Measurements from ENCODE around the gene SAMD14.

The SAMD14 gene

DNA sequence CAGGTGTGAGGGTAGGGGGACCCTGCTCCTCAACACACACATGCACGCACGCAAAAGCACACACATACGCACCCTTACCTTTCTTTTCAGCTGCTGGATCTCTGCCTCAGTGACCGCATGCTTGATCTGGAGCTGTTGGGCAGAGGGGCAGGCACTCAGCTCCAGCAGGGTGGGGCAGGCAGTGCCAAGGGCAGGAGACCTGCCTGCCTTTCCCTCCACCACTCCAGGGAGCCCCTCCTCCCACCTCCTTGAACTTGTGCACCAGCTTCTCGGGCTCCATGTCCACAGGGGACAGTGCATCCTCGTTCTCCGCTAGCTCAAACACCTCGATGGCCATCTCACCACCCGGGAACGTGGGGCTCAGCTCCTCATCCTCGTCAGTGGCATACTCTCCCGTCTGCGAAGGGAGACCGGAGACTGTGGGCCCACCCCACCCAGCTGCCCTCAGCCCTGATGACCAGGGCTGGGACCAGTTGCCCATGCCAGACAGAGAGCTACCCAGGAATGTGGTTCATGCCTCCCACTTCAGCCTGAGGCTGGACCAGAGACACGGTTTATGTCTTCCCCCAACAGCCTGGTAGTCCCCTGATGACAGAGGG is 9.3 kb upstream of the SAMD14 start:
- DNase-seq, result no peak
- TF ChIP-seq POLR2A (IDR thresholded peaks at IDR 0.05; ENCODE audit: low read length) (no peak), GATA1 (IDR thresholded peaks at IDR 0.05; ENCODE audit: low read depth, low read length) (no peak)

- DNase-seq, result no peak
- no peak for TF ChIP-seq GATA1 (IDR thresholded peaks at IDR 0.05; ENCODE audit: low read depth, low read length)
- TF ChIP-seq POLR2A (IDR thresholded peaks at IDR 0.05; ENCODE audit: low read length), result no peak
These were observed 7.1 kb upstream of the SAMD14 start for GRCh38 chr17:50137042-50137441.

DNA sequence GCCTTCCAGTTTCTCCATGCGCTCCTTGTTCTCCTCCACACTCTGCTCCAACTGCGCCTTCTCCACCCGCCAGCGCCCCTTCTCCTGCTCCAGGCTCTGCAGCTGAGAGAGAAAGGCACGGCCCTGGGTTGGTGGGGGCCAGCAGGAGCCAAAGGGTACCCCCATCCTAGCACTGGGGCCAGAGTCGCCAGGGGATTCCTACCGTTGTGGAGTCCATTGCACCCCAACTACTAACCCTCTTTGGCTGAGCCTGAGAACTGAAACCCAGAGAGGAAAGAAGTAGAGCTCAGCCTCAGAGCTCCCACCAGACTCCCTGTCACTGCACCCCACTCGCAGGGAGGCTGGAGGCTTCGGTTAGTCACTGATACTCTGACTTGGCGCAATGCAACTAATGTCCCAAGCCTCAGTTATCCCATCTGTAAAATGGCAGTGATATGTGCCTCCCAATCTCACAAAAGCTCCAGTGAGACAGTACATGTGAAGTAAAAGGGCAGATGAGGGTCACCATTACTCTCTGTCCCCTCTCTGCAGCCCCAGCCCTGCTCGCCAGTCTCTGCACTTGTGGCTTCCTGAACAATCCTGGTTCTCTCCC is 6.2 kb upstream of the SAMD14 start:
- TF ChIP-seq GATA1 (IDR thresholded peaks at IDR 0.05; ENCODE audit: low read depth, low read length) (no peak), POLR2A (IDR thresholded peaks at IDR 0.05; ENCODE audit: low read length) (no peak)
- DNase-seq, result no peak

DNA sequence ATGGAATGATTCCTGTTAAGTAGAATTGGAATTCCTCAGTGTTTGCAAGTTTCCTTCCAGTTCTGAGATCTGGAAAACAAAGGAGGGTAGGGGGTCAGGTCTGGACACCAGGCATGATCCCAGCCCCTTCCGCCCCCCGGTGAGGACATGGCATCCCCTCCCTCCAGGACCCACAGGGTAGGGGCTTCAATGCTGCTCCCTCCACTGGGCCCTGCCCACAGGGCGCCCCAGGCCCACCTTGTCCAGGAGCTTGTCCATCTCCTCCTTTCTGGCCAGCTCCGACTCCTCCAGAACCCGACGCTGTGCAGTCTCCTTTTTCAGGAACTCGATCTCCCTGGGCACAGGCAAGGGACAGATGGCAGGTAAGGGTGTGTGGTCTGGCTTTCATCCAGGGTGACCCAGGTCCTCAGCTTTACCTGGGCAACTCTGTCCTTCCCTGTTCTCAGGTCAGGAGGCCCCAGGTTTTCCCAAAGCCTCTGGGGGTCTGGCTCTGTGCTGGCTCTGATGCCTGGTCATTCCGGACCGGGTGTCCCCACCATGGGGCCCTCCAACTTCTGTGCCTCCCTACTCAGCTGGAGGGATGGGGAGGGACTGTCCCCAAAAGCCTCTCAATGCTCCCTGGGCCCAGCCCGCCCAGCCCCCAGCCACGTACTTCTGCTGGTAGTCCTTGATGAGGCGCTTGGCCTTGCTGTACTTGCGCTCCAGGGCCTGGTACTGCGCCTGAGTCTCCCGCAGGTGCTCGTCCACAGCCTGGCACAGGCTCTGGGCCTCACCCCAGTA is 5.5 kb upstream of the SAMD14 start:
- TF ChIP-seq POLR2A (IDR thresholded peaks at IDR 0.05; ENCODE audit: low read length) (no peak), GATA1 (IDR thresholded peaks at IDR 0.05; ENCODE audit: low read depth, low read length) (no peak)
- DNase-seq, result no peak

- DNase-seq, result no peak
- TF ChIP-seq GATA1 (IDR thresholded peaks at IDR 0.05; ENCODE audit: low read depth, low read length), result no peak
- no peak for TF ChIP-seq POLR2A (IDR thresholded peaks at IDR 0.05; ENCODE audit: low read length)
These were observed 4.5 kb upstream of the SAMD14 start for GRCh38 chr17:50134206-50135110.

DNA sequence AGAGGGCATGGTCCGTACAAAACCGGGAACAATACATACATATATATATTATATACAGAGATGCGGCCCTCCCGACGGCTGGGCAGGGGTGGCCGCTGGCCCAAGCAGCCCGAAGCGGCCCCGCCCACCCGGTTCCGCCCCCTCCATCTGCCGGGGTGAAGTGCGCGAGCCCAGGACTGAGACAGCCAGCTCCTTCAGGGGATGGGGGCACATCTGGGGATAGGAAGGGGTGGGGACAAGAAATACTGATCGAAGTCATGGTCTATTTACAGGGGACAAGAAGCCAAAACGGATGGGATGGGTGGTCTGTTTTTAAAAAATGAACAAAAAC is 3.8 kb upstream of the SAMD14 start:
- DNase-seq, result no peak
- TF ChIP-seq POLR2A (IDR thresholded peaks at IDR 0.05; ENCODE audit: low read length), result no peak
- no peak for TF ChIP-seq GATA1 (IDR thresholded peaks at IDR 0.05; ENCODE audit: low read depth, low read length)

DNA sequence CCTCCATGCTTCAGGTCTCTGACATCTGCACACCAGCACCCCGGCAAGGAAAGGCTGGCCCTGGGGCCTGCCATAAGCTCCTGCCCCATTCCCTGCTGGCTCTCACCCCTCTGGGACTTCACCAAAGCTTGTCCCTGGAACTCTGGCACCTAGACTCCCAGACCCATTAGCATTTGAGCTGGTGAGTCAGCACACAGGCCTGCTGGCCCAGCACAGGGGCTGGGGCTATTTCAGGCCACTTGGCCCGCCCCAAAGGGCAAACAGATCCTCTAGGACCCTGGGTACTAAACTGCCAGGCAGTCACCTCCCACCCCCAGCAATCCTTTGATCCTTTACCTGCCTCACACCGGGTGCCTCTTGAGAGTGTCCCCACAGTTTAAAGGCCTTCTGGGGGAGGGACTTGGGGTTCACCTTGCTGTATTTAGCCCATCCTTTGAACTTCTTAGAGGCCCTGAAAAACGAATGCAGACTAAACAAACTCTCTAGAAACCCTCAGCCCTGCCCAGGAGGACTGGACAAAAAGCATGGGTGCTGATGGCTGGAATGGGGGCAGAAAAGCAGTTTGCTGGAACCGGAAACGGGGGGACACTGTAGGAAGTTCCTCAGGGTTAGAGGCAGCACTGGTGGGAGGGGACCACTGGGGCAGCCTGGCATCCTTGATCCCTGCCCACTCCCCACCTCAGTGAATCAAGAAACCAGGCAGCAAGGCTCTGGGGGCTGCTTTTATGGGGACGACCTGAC is 3.2 kb upstream of the SAMD14 start:
- no peak for TF ChIP-seq POLR2A (IDR thresholded peaks at IDR 0.05; ENCODE audit: low read length)
- TF ChIP-seq GATA1 (IDR thresholded peaks at IDR 0.05; ENCODE audit: low read depth, low read length), result no peak
- no peak for DNase-seq

GRCh38 chr17:50132104-50132794 is 2.3 kb upstream of the SAMD14 start:
- peak; percentile 18 to 23 for DNase-seq
- TF ChIP-seq POLR2A (IDR thresholded peaks at IDR 0.05; ENCODE audit: low read length) (no peak), GATA1 (IDR thresholded peaks at IDR 0.05; ENCODE audit: low read depth, low read length) (no peak)

GRCh38 chr17:50130559-50131305 is 772 bp upstream of the SAMD14 start:
- TF ChIP-seq POLR2A (IDR thresholded peaks at IDR 0.05; ENCODE audit: low read length) (no peak), GATA1 (IDR thresholded peaks at IDR 0.05; ENCODE audit: low read depth, low read length) (no peak)
- no peak for DNase-seq

- TF ChIP-seq POLR2A (IDR thresholded peaks at IDR 0.05; ENCODE audit: low read length), result no peak
- no peak for TF ChIP-seq GATA1 (IDR thresholded peaks at IDR 0.05; ENCODE audit: low read depth, low read length)
- DNase-seq, result no peak
These were observed 620 bp downstream of the SAMD14 start for GRCh38 chr17:50129353-50129727.

- TF ChIP-seq GATA1 (IDR thresholded peaks at IDR 0.05; ENCODE audit: low read depth, low read length) (no peak), POLR2A (IDR thresholded peaks at IDR 0.05; ENCODE audit: low read length) (no peak)
- DNase-seq, result no peak
These were observed 1.3 kb downstream of the SAMD14 start for GRCh38 chr17:50128441-50129352.
